ENCODE measurements around the gene CAPS2.
"Not testable (repeated sequence)": the region's sequence is repeated elsewhere in the genome, so short reads cannot be mapped to it uniquely, and the experiment has no call there.

The CAPS2 gene

GRCh38 chr12:75329918-75330826 is at the start of gene CAPS2:
Gene CAPS2 (minus strand): TSS chr12:75330324. CDS start chr12:75326498, 3,826 bp downstream.
- peak; percentile 57 for DNase-seq

DNA sequence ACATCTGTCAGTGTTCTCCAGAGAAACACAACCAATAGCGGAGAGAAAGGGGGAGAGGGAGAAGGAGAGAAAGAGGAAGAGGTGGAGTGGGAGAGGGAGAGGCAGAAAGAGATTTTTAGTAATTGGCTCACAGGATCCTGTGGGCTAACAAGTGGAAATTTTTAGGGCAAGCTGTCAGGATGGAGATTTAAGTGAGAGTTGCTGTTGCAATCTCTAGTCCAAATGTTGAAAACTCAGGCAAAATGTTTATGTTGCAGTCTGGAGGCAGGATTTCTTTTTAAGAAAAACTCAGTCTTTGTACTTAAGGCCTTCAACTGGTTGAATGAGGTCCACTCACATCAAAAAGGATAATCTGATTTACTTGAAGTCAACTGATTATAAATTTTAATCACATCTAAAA is 48.2 kb upstream of the CAPS2 start:
- no peak for DNase-seq

DNA sequence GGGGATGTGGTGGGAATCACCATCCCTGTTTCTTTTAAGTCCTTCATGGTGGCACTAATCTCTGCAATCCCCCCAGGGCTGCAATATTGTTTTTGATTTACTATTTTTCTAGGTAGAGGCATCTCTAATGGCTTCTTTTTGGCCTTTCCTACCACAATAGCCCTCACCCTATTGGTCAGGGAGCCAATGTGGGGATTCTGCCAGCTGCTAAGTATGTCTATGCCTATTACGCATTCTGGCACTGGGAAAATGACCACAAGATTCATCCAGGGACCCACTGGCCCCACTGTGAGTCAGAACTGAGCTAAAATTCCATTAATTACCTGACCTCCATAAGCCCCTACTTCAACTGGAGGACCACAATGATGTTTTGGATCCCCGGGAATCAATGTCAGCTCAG is 44.8 kb upstream of the CAPS2 start:
- no peak for DNase-seq

- no peak for DNase-seq
Measured at GRCh38 chr12:75366629-75367028, 36.5 kb upstream of the CAPS2 start.

- DNase-seq = no peak
Measured at GRCh38 chr12:75364919-75365318, 34.8 kb upstream of the CAPS2 start.

GRCh38 chr12:75361408-75361807 is 31.3 kb upstream of the CAPS2 start:
- no peak for DNase-seq

DNA sequence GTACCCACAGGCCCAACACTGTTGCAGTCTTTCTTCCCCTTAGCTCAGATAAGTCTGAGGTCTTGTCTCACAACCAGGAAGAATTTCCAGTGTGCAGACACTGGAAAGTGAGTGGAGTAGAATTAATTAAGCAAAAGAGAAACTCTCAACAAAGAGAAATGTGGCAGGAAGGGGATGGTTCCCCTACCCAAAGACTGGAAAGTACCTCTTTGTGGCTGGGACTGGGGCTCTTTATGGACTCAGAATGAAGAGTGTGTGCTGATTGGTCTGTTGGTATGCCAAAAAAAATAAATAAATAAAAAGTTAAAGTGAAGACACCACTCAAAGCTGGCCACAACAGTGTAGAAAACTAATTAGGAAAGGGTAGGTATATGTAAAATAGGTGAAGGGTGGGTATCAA is 30.8 kb upstream of the CAPS2 start:
- DNase-seq = no peak

DNA sequence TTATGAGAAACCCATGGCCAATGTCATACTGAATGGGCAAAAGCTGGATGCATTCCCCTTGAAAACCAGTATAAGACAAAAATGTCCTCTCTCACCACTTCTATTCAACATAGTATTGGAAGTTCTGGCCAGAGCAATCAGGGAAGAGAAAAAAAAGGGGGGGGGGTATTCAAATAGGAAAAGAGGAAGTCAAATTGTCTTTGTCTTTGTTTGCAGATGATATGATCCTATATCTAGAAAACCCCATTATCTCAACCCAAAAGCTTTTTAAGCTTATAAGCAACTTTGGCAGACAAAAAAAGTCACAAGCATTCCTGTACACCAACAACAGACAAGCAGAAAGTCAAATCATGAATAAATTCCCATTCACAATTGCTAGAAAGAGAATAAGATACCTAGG is 23.9 kb upstream of the CAPS2 start:
- DNase-seq = no peak

DNA sequence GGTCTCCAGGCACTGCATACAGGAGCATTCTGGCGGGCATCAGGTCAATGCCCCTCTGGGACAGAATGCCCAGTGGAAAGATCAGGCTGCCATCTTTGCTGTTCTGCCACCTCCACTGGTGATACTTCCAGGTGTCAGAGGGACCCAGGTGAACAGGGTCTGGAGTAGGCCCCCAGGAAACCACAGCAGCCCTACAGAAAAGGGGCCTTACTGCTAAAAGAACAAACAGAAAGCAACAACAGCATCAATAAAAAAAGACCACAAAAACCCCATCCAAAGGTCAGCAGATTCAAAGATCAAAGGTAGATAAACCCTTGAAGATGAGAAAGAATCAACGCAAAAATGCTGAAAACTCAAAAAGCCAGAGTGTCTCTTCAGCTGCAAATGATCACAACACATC is 20.3 kb upstream of the CAPS2 start:
- DNase-seq = no peak

GRCh38 chr12:75349946-75350345 is 19.8 kb upstream of the CAPS2 start:
- DNase-seq = no peak

DNA sequence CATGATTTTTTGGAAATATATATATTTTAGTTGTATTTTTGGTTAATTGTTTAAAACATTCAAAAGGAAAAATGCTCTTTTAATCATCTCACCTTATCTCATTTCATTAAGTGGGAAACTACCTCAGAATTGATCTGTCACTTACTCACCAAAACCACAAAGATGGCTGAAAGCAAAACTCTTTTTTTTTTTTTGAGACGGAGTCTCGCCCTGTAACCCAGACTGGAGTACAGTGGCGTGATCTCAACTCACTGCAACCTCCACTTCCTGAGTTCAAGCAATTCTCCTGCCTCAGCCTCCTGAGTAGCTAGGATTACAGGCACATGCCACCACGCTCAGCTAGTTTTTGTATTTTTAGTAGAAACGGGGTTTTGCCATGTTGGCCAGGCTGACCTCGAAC is 16.1 kb upstream of the CAPS2 start:
- not testable (repeated sequence) for DNase-seq

- no peak for DNase-seq
Measured at GRCh38 chr12:75345531-75345930, 15.4 kb upstream of the CAPS2 start.

DNA sequence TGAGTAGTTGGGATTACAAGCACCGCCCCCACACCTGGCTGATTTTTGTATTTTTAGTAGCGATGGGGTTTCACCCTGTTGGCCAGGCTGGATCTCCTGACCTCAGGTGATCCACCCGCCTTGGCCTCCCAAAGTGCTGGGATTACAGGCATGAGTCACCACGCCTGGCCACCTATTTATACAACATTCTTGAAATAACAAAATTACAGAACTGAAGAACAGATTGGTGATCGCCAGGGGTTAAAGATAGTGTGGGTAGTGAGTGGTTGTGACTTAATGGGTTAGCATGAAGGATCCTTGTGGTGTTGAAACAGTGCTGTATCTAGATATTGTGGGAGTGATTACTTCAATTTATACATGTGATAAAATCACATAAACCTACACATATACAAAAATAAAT is 11.7 kb upstream of the CAPS2 start:
- DNase-seq = no peak

- no peak for DNase-seq
Measured at GRCh38 chr12:75337905-75338304, 7.8 kb upstream of the CAPS2 start.

- DNase-seq = peak; percentile 72
Measured at GRCh38 chr12:75334384-75335030, 4.4 kb upstream of the CAPS2 start, which contains the start of gene GLIPR1L1. Gene GLIPR1L1 (plus strand): TSS chr12:75334670. CDS start chr12:75334729, 59 bp downstream.

- no peak for DNase-seq
Measured at GRCh38 chr12:75327642-75328041, 2.5 kb downstream of the CAPS2 start.

DNA sequence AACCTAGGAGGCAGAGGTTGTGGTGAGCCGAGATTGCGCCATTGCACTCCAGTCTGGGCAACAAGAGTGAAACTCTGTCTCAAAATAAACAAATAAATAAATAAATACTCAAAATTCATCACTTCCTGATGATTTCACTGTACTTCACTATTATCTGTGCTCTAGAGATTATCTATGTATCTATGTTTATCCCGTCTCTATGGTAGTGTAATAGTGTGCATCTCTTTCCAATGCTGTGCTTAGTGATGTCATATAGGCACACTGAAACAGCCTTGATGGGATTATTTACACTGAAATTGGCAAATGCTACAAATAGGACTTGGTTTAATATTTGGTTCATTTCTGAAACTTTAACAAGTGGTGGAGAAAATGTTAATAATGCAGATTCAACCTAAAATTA is 6.5 kb downstream of the CAPS2 start:
- no peak for DNase-seq

DNA sequence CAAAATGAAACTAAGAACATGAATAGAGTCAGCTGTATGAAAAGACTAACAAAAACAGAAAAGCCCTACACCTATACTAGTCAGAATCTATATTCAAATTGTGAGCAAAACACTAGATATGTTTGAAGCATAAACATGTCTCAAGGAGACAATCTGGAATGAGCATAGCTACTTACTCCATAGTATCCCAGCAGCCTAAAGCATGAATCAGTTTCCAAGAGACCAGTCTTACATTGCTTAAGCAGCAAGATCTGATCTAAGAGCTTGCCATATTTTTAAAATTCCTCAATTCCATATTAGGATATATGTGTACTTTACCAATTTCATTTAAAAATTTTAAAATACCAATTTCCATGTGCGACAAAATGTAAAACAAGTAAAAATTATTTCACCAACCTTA is 7.7 kb downstream of the CAPS2 start:
- no peak for DNase-seq

GRCh38 chr12:75317784-75318183 is 12.3 kb downstream of the CAPS2 start:
- DNase-seq = no peak

- no peak for DNase-seq
Measured at GRCh38 chr12:75315518-75315917, 14.6 kb downstream of the CAPS2 start.

- DNase-seq = no peak
Measured at GRCh38 chr12:75311369-75311768, 18.8 kb downstream of the CAPS2 start.

DNA sequence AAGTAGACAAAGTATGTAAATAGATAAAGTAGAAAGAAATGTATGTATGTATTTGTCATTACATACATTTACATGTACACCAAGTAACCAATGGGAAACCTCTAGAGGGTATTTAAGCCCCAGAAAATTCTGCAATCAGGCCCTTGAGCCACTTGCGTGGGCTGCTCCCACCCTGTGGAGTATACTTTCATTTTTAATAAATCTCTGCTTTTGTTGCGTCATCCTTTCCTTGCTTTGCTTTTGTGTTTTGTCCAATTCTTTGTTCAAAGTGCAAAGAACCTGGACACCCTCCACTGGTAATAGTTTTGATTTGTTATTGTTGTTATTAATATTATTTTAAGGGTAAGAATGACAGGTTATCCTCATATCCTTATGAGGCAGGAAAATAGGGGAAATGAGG is 21.8 kb downstream of the CAPS2 start:
- no peak for DNase-seq

DNA sequence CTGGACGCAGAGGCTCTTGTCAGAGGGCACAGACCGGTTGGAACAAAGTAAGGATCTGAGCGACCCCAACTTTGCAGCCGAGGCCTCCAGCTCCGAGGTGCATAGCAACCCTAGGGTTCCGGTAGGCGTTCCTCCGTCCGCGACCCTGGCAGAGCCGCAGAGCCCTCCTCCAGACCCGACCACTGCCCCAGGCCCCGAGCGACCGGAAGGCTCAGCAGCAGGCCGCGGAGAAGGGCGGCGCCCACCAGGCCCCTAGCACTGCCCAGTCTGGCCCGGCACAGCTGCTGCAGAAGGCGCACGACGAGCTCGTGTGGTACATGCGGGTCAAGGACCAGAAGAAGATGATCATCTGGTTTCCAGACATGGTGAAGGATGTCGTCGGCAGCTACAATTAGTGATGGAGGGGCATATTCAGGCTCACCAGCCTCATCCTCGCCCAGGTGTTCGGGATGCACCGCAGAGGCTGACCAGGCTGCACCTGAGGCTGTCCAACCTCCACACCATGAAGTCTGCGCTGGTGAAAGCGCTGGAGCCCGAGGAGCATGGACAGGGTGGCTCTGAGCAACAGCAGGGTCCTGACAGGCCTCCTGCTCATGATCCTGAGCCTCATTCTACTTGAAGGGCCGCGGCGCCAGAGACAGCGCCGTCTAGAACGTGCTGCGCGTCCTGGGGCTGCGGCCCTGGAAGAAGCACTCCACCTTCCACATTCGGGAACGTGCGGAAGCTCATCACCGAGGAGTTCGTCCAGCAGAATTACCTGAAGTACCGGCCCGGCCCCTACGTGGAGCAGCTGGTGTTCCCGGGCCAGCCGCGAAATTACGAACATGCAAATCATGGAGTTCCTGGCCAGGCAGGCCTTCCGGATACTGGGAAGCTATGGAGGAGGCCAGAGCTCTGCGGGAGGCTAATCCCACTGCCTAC is 24.5 kb downstream of the CAPS2 start:
- no peak for DNase-seq

Data from stimulated activated naive CD4-positive, alpha-beta T cell treated with Interleukin-2 at 50 U/mL for 16 hours (primary cell).